DND-41 (cell line): ENCODE data around the gene HINT1.

ENCODE experiments used
- ATAC-seq: fragments of 200-7000 bp; cut with Tn5 transposase; 3 replicates; pipeline ENCODE4 v1.9.1; 2021; ENCODE audit warnings: low read depth; ENCODE audit not compliant: insufficient read depth
- DNase-seq: peaks from one replicate; pipeline ENCODE4 v3.0.0-alpha.2; 2020
- H2AFZ ChIP-seq: 2 replicates; pipeline ENCODE4 v1.6.0; 2012; ENCODE audit warnings: low read depth, low read length
- H3K27ac ChIP-seq: 2 replicates; pipeline ENCODE4 v1.5.1; 2012; ENCODE audit warnings: low read length, inconsistent platforms
- H3K27me3 ChIP-seq: fragments of 200-600 bp; sonication (generic); 2 replicates; pipeline ENCODE4 v1.6.0; 2012; ENCODE audit warnings: low read length, mild to moderate bottlenecking, inconsistent platforms; ENCODE audit not compliant: insufficient read depth, poor library complexity
- H3K36me3 ChIP-seq: 2 replicates; pipeline ENCODE4 v1.5.1; 2012; ENCODE audit warnings: low read length, inconsistent platforms; ENCODE audit not compliant: insufficient read depth
- H3K4me1 ChIP-seq: 2 replicates; pipeline ENCODE4 v1.5.1; 2012; ENCODE audit warnings: mild to moderate bottlenecking, low read length; ENCODE audit not compliant: insufficient read depth
- H3K4me2 ChIP-seq: 2 replicates; pipeline ENCODE4 v1.6.0; 2012; ENCODE audit warnings: mild to moderate bottlenecking, moderate library complexity, low read length, inconsistent platforms; ENCODE audit not compliant: insufficient read depth
- H3K4me3 ChIP-seq, 2 experiments: fragments of 200-600 bp in 1 of 2; shearing (Covaris generic) in 1 of 2; 2 replicates each; pipeline ENCODE4 v1.5.1; 2012 to 2016; ENCODE audit warnings: inconsistent platforms in 2 of 2, low read length in 2 of 2, mild to moderate bottlenecking in 2 of 2, low read depth in 1 of 2, moderate library complexity in 1 of 2
- H3K79me2 ChIP-seq: 2 replicates; pipeline ENCODE4 v1.6.0; 2012; ENCODE audit warnings: low read length, inconsistent platforms; ENCODE audit not compliant: insufficient read depth
- H3K9ac ChIP-seq: 2 replicates; pipeline ENCODE4 v1.6.0; 2012; ENCODE audit warnings: low read depth, mild to moderate bottlenecking, inconsistent platforms, low read length, moderate library complexity
- H3K9me3 ChIP-seq: 2 replicates; pipeline ENCODE4 v1.5.1; 2012; ENCODE audit warnings: low read length, moderate library complexity, mild to moderate bottlenecking, inconsistent platforms; ENCODE audit not compliant: insufficient read depth, severe bottlenecking
- H4K20me1 ChIP-seq: 2 replicates; pipeline ENCODE4 v1.6.0; 2012; ENCODE audit warnings: low read length; ENCODE audit not compliant: insufficient read depth
- CTCF ChIP-seq: IDR thresholded peaks from 2 replicates; pipeline ENCODE4 v1.5.1; 2012; ENCODE audit warnings: borderline replicate concordance, low read length, moderate library complexity, mild to moderate bottlenecking; ENCODE audit not compliant: poor library complexity, severe bottlenecking; ENCODE audit errors: extremely low read depth
- EZH2 ChIP-seq: IDR thresholded peaks from 3 replicates; pipeline ENCODE4 v1.6.1; 2012; ENCODE audit warnings: borderline replicate concordance, low read depth, mild to moderate bottlenecking, moderate library complexity, low read length, inconsistent platforms; ENCODE audit not compliant: severe bottlenecking

The HINT1 gene

GRCh38 chr5:131211669-131212068, 46.6 kb upstream of the HINT1 start:
- DNase-seq, result no peak
- Histone ChIP-seq H3K4me1 (peaks cover 47% of the 10 kb centered on the region), H4K20me1 (no peaks in the 10 kb centered on the region), H3K36me3 (no peaks in the 10 kb centered on the region), H2AFZ (no peak overlapping the region), H3K4me2 (0 out of 2 replicates have a peak overlapping the region, but pooled peaks have one; percentile 1), H3K9ac (no peak overlapping the region), H3K27ac (no peak overlapping the region), H3K27me3 (no peaks in the 10 kb centered on the region), H3K79me2 (no peaks in the 10 kb centered on the region), H3K4me3 (no peak overlapping the region), H3K9me3 (no peaks in the 10 kb centered on the region)
- TF ChIP-seq CTCF (no peak), EZH2 (no peak)
- no peak for ATAC-seq

GRCh38 chr5:131210151-131210510, 45.1 kb upstream of the HINT1 start:
- Histone ChIP-seq H3K4me1 (peaks cover 47% of the 10 kb centered on the region), H3K36me3 (no peaks in the 10 kb centered on the region), H3K27me3 (no peaks in the 10 kb centered on the region), H3K9ac (peak overlapping the region; percentile 45), H2AFZ (peak overlapping the region; percentile 63), H4K20me1 (no peaks in the 10 kb centered on the region), H3K9me3 (no peaks in the 10 kb centered on the region), H3K79me2 (no peaks in the 10 kb centered on the region), H3K27ac (peak overlapping the region; percentile 84), H3K4me2 (peak overlapping the region; percentile 59), H3K4me3 (peak overlapping the region in 1 of 2 experiments; percentile 43; a peak in 2 of 4 replicates)
- ATAC-seq (no peak), DNase-seq (no peak)
- no peak for TF ChIP-seq CTCF
- TF ChIP-seq EZH2, result no peak

GRCh38 chr5:131209506-131210150, 44.6 kb upstream of the HINT1 start:
- H3K9ac ChIP-seq, result peak overlapping the region; percentile 45
- ATAC-seq, result peak; percentile 91
- peaks cover 45% of the 10 kb centered on the region for H3K4me1 ChIP-seq
- peak overlapping the region; percentile 59 for H3K4me2 ChIP-seq
- no peak for TF ChIP-seq CTCF
- TF ChIP-seq EZH2, result no peak
- peak overlapping the region; percentile 63 for H2AFZ ChIP-seq
- H3K4me3 ChIP-seq, result peak overlapping the region in 1 of 2 experiments; percentile 43; a peak in 2 of 4 replicates
- peak; percentile 81 for DNase-seq
- H3K27me3 ChIP-seq, result no peaks in the 10 kb centered on the region
- H4K20me1 ChIP-seq, result no peaks in the 10 kb centered on the region
- no peaks in the 10 kb centered on the region for H3K79me2 ChIP-seq
- peak overlapping the region; percentile 84 for H3K27ac ChIP-seq
- no peaks in the 10 kb centered on the region for H3K36me3 ChIP-seq
- no peaks in the 10 kb centered on the region for H3K9me3 ChIP-seq

GRCh38 chr5:131209175-131209505, 44.1 kb upstream of the HINT1 start:
- Histone ChIP-seq H3K4me1 (peaks cover 40% of the 10 kb centered on the region), H3K27me3 (no peaks in the 10 kb centered on the region), H3K4me3 (peak overlapping the region in 1 of 2 experiments; percentile 43; a peak in 2 of 4 replicates), H3K9me3 (no peaks in the 10 kb centered on the region), H3K27ac (peak overlapping the region; percentile 84), H3K79me2 (no peaks in the 10 kb centered on the region), H3K4me2 (peak overlapping the region; percentile 59), H4K20me1 (no peaks in the 10 kb centered on the region), H2AFZ (peak overlapping the region; percentile 58), H3K36me3 (no peaks in the 10 kb centered on the region), H3K9ac (peak overlapping the region; percentile 45)
- DNase-seq (no peak), ATAC-seq (no peak)
- peak; percentile 6 for TF ChIP-seq CTCF
- no peak for TF ChIP-seq EZH2
